ENCODE measurements around the gene RUNX1.
"Not testable (repeated sequence)": the region's sequence is repeated elsewhere in the genome, so short reads cannot be mapped to it uniquely, and the experiment has no call there.

Gene RUNX1

GRCh38 chr21:35005077-35005476 is 44.0 kb downstream of the RUNX1 start:
- Mint-ChIP-seq H3K9me3 (no peaks in the 10 kb centered on the region), H3K27ac (no peak overlapping the region), H3K27me3 (no peaks in the 10 kb centered on the region), H3K4me3 (no peak overlapping the region), H3K36me3 (ENCODE audit: low read depth) (peaks cover 22% of the 10 kb centered on the region), H3K4me1 (ENCODE audit: low read depth) (peaks cover 93% of the 10 kb centered on the region)

GRCh38 chr21:35004314-35004713 is 44.8 kb downstream of the RUNX1 start:
- Mint-ChIP-seq H3K4me3 (no peak overlapping the region), H3K4me1 (ENCODE audit: low read depth) (peaks cover 94% of the 10 kb centered on the region), H3K27ac (no peak overlapping the region), H3K36me3 (ENCODE audit: low read depth) (peaks cover 22% of the 10 kb centered on the region), H3K9me3 (no peaks in the 10 kb centered on the region), H3K27me3 (no peaks in the 10 kb centered on the region)

- Mint-ChIP-seq H3K9me3 (no peaks in the 10 kb centered on the region), H3K27me3 (no peaks in the 10 kb centered on the region), H3K4me1 (ENCODE audit: low read depth) (peaks cover 94% of the 10 kb centered on the region), H3K4me3 (no peak overlapping the region), H3K27ac (peak overlapping the region; percentile 57), H3K36me3 (ENCODE audit: low read depth) (peaks cover 14% of the 10 kb centered on the region)
These were observed 46.0 kb downstream of the RUNX1 start for GRCh38 chr21:35002879-35003722.

- Mint-ChIP-seq H3K27ac (peak overlapping the region; percentile 57), H3K9me3 (no peaks in the 10 kb centered on the region), H3K4me1 (ENCODE audit: low read depth) (peaks cover 94% of the 10 kb centered on the region), H3K27me3 (no peaks in the 10 kb centered on the region), H3K36me3 (ENCODE audit: low read depth) (no peaks in the 10 kb centered on the region), H3K4me3 (no peak overlapping the region)
These were observed 49.6 kb downstream of the RUNX1 start for GRCh38 chr21:34999397-34999941.

- peak overlapping the region; percentile 57 for H3K27ac Mint-ChIP-seq
- peaks cover 82% of the 10 kb centered on the region for H3K4me1 Mint-ChIP-seq (ENCODE audit: low read depth)
- no peaks in the 10 kb centered on the region for H3K9me3 Mint-ChIP-seq
- no peaks in the 10 kb centered on the region for H3K27me3 Mint-ChIP-seq
- no peaks in the 10 kb centered on the region for H3K36me3 Mint-ChIP-seq (ENCODE audit: low read depth)
- H3K4me3 Mint-ChIP-seq, result no peak overlapping the region
These were observed 50.9 kb downstream of the RUNX1 start for GRCh38 chr21:34998176-34998575.

- Mint-ChIP-seq H3K4me3 (peak overlapping the region; percentile 31), H3K27ac (peak overlapping the region; percentile 86), H3K9me3 (no peaks in the 10 kb centered on the region), H3K27me3 (no peaks in the 10 kb centered on the region), H3K36me3 (ENCODE audit: low read depth) (no peaks in the 10 kb centered on the region), H3K4me1 (ENCODE audit: low read depth) (peaks cover 75% of the 10 kb centered on the region)
These were observed 51.8 kb downstream of the RUNX1 start for GRCh38 chr21:34997294-34997693.

GRCh38 chr21:34996304-34997101 is 52.6 kb downstream of the RUNX1 start:
- Mint-ChIP-seq H3K36me3 (ENCODE audit: low read depth) (peaks cover 1% of the 10 kb centered on the region), H3K27me3 (no peaks in the 10 kb centered on the region), H3K4me3 (peak overlapping the region; percentile 46), H3K4me1 (ENCODE audit: low read depth) (peaks cover 67% of the 10 kb centered on the region), H3K27ac (peak overlapping the region; percentile 86), H3K9me3 (no peaks in the 10 kb centered on the region)

GRCh38 chr21:34995979-34996303 is 53.2 kb downstream of the RUNX1 start:
- Mint-ChIP-seq H3K4me1 (ENCODE audit: low read depth) (peaks cover 64% of the 10 kb centered on the region), H3K27me3 (no peaks in the 10 kb centered on the region), H3K9me3 (no peaks in the 10 kb centered on the region), H3K36me3 (ENCODE audit: low read depth) (peaks cover 5% of the 10 kb centered on the region), H3K27ac (peak overlapping the region; percentile 86), H3K4me3 (peak overlapping the region; percentile 46)

- Mint-ChIP-seq H3K27ac (peak overlapping the region; percentile 86), H3K4me3 (no peak overlapping the region), H3K4me1 (ENCODE audit: low read depth) (peaks cover 55% of the 10 kb centered on the region), H3K27me3 (no peaks in the 10 kb centered on the region), H3K36me3 (ENCODE audit: low read depth) (peaks cover 5% of the 10 kb centered on the region), H3K9me3 (no peaks in the 10 kb centered on the region)
These were observed 54.1 kb downstream of the RUNX1 start for GRCh38 chr21:34994766-34995631.

GRCh38 chr21:34993521-34993921 is 55.6 kb downstream of the RUNX1 start:
- not testable (repeated sequence) for H3K36me3 Mint-ChIP-seq (ENCODE audit: low read depth); H3K9me3 Mint-ChIP-seq; H3K4me3 Mint-ChIP-seq; H3K27ac Mint-ChIP-seq; H3K27me3 Mint-ChIP-seq
- H3K4me1 Mint-ChIP-seq (ENCODE audit: low read depth), result peaks cover 41% of the 10 kb centered on the region

- H3K4me1 Mint-ChIP-seq (ENCODE audit: low read depth), result peaks cover 35% of the 10 kb centered on the region
- H3K9me3 Mint-ChIP-seq, result no peaks in the 10 kb centered on the region
- H3K4me3 Mint-ChIP-seq, result no peak overlapping the region
- no peaks in the 10 kb centered on the region for H3K27me3 Mint-ChIP-seq
- H3K36me3 Mint-ChIP-seq (ENCODE audit: low read depth), result peaks cover 5% of the 10 kb centered on the region
- H3K27ac Mint-ChIP-seq, result no peak overlapping the region
These were observed 56.2 kb downstream of the RUNX1 start for GRCh38 chr21:34992736-34993398.

- H3K27ac Mint-ChIP-seq, result no peak overlapping the region
- peaks cover 5% of the 10 kb centered on the region for H3K36me3 Mint-ChIP-seq (ENCODE audit: low read depth)
- H3K4me3 Mint-ChIP-seq, result no peak overlapping the region
- H3K27me3 Mint-ChIP-seq, result no peaks in the 10 kb centered on the region
- no peaks in the 10 kb centered on the region for H3K9me3 Mint-ChIP-seq
- peaks cover 28% of the 10 kb centered on the region for H3K4me1 Mint-ChIP-seq (ENCODE audit: low read depth)
These were observed 56.9 kb downstream of the RUNX1 start for GRCh38 chr21:34992180-34992579.

GRCh38 chr21:34991366-34991957 is 57.6 kb downstream of the RUNX1 start:
- Mint-ChIP-seq H3K27ac (peak overlapping the region; percentile 32), H3K4me3 (no peak overlapping the region), H3K27me3 (no peaks in the 10 kb centered on the region), H3K4me1 (ENCODE audit: low read depth) (peaks cover 21% of the 10 kb centered on the region), H3K9me3 (no peaks in the 10 kb centered on the region), H3K36me3 (ENCODE audit: low read depth) (peaks cover 5% of the 10 kb centered on the region)

GRCh38 chr21:34990842-34991241 is 58.3 kb downstream of the RUNX1 start:
- H3K4me3 Mint-ChIP-seq, result no peak overlapping the region
- peaks cover 15% of the 10 kb centered on the region for H3K4me1 Mint-ChIP-seq (ENCODE audit: low read depth)
- no peak overlapping the region for H3K27ac Mint-ChIP-seq
- H3K9me3 Mint-ChIP-seq, result no peaks in the 10 kb centered on the region
- H3K27me3 Mint-ChIP-seq, result no peaks in the 10 kb centered on the region
- H3K36me3 Mint-ChIP-seq (ENCODE audit: low read depth), result peaks cover 5% of the 10 kb centered on the region

Measured in stimulated activated naive CD8-positive, alpha-beta T cell treated with anti-CD3 and anti-CD28 coated beads, Interleukin-15, Interleukin-2, amounts not matched to agents 100 ng/mL and 50 ng/mL, for 24 hours (primary cell).